AG08395 (cell line): ENCODE results near the gene ZYG11B.
"Not testable (repeated sequence)": the region's sequence is repeated elsewhere in the genome, so short reads cannot be mapped to it uniquely, and the experiment has no call there.

Source experiments
- DNase-seq: peaks from one replicate; pipeline ENCODE4 v3.0.0; 2012; ENCODE audit warnings: mixed read lengths, low spot score

The ZYG11B gene

GRCh38 chr1:52852854-52853253, 126.6 kb downstream of the ZYG11B start:
- no peak for DNase-seq

- no peak for DNase-seq
Observed at GRCh38 chr1:52855584-52855983, 129.3 kb downstream of the ZYG11B start.

GRCh38 chr1:52856026-52856425, 129.8 kb downstream of the ZYG11B start:
- DNase-seq, result no peak

- no peak for DNase-seq
Observed at GRCh38 chr1:52857443-52857842, 131.2 kb downstream of the ZYG11B start.

- no peak for DNase-seq
Observed at GRCh38 chr1:52862666-52863458, 136.6 kb downstream of the ZYG11B start.

GRCh38 chr1:52867087-52867863, 141.0 kb downstream of the ZYG11B start:
- no peak for DNase-seq

GRCh38 chr1:52869727-52870126, 143.5 kb downstream of the ZYG11B start:
- not testable (repeated sequence) for DNase-seq

- DNase-seq, result no peak
Observed at GRCh38 chr1:52876843-52877242, 150.6 kb downstream of the ZYG11B start.
